Measurements from ENCODE around the gene COL4A1. TPM values are rescaled to one million over a fixed set of nuclear protein-coding genes. Genes with fewer than 3 reads are reported as not detected.

The COL4A1 gene
- total RNA-seq, 2 experiments from 2014 or later = 0.08 to 0.16 TPM

- POLR2A ChIA-PET = no interaction called here
- CTCF ChIA-PET = no interaction called here
- intact Hi-C loops (cut with DNase I, micrococcal nuclease) = loop anchor here (10.0 kb wide), 2 partner anchors 973 to 1793 kb away; no protein-coding TSS in a partner anchor
Measured at GRCh38 chr13:110118106-110118505, 188.9 kb downstream of the COL4A1 start.

GRCh38 chr13:110116072-110116487, 190.9 kb downstream of the COL4A1 start:
- H3K36me3 Mint-ChIP-seq (ENCODE audit: low read depth) = no peaks in the 10 kb centered on the region
- peaks cover 39% of the 10 kb centered on the region for H3K27me3 Mint-ChIP-seq
- peaks cover 3% of the 10 kb centered on the region for H3K4me1 ChIP-seq (ENCODE audit: insufficient read depth, low read length)
- H3K9me3 ChIP-seq (ENCODE audit: control insufficient read depth in 1 of 2, insufficient read depth in 1 of 2, low read length in 2 of 2) = peaks cover 0 to 8% of the 10 kb centered on the region in 2 experiments
- intact Hi-C loops (cut with DNase I, micrococcal nuclease) = loop anchor here (1.0 to 10.0 kb wide), 3 partner anchors 971 to 1791 kb away; no protein-coding TSS in a partner anchor
- peaks cover 16 to 28% of the 10 kb centered on the region in 2 experiments for H3K27me3 ChIP-seq (ENCODE audit: control insufficient read depth in 1 of 2, insufficient read depth in 2 of 2, low read length in 2 of 2)
- no peak for ATAC-seq (ENCODE audit: poor library complexity)
- H3K27ac Mint-ChIP-seq = no peak overlapping the region
- no peaks in the 10 kb centered on the region for H3K4me1 Mint-ChIP-seq (ENCODE audit: low read depth)
- H3K36me3 ChIP-seq (ENCODE audit: insufficient read depth, low read length) = no peaks in the 10 kb centered on the region
- no peak overlapping the region for H3K4me3 ChIP-seq (ENCODE audit: low read length)
- no peak overlapping the region for H3K27ac ChIP-seq (ENCODE audit: low read depth in 1 of 2, low read length in 2 of 2)
- no peaks in the 10 kb centered on the region for H3K9me3 Mint-ChIP-seq
- POLR2A ChIA-PET = no interaction called here
- peak in 12 of 14 experiments; percentile 8 to 64 (median 26) for DNase-seq
- H3K4me3 Mint-ChIP-seq = no peak overlapping the region
- CTCF ChIA-PET = interaction anchor here (1.3 kb wide), 1 partner anchor 1155 kb away, joined by 3 read pairs; no protein-coding TSS in a partner anchor
- TF ChIP-seq CTCF (IDR thresholded peaks at IDR 0.05) = peak; percentile 52

More at GRCh38 chr13:110118106-110118505, 188.9 kb downstream of the COL4A1 start:
- Mint-ChIP-seq H3K27me3 (peaks cover 52% of the 10 kb centered on the region), H3K9me3 (no peaks in the 10 kb centered on the region), H3K36me3 (ENCODE audit: low read depth) (no peaks in the 10 kb centered on the region), H3K4me3 (no peak overlapping the region), H3K4me1 (ENCODE audit: low read depth) (no peaks in the 10 kb centered on the region), H3K27ac (no peak overlapping the region)
- Histone ChIP-seq H3K27me3 (ENCODE audit: control insufficient read depth in 1 of 2, insufficient read depth in 2 of 2, low read length in 2 of 2) (peaks cover 16 to 28% of the 10 kb centered on the region in 2 experiments), H3K4me1 (ENCODE audit: insufficient read depth, low read length) (peaks cover 3% of the 10 kb centered on the region), H3K36me3 (ENCODE audit: insufficient read depth, low read length) (no peaks in the 10 kb centered on the region), H3K27ac (ENCODE audit: low read depth in 1 of 2, low read length in 2 of 2) (no peak overlapping the region), H3K4me3 (ENCODE audit: low read length) (no peak overlapping the region), H3K9me3 (ENCODE audit: control insufficient read depth in 1 of 2, insufficient read depth in 1 of 2, low read length in 2 of 2) (peaks cover 0 to 11% of the 10 kb centered on the region in 2 experiments)
- no peak for ATAC-seq (ENCODE audit: poor library complexity)
- TF ChIP-seq CTCF (IDR thresholded peaks at IDR 0.05) = no peak
- DNase-seq = no peak

GRCh38 chr13:110115591-110115990, 191.4 kb downstream of the COL4A1 start:
- Mint-ChIP-seq H3K9me3 (no peaks in the 10 kb centered on the region), H3K36me3 (ENCODE audit: low read depth) (no peaks in the 10 kb centered on the region), H3K27me3 (peaks cover 34% of the 10 kb centered on the region), H3K27ac (no peak overlapping the region), H3K4me3 (no peak overlapping the region), H3K4me1 (ENCODE audit: low read depth) (no peaks in the 10 kb centered on the region)
- no peak for TF ChIP-seq CTCF (IDR thresholded peaks at IDR 0.05)
- CTCF ChIA-PET = interaction anchor here (1.3 kb wide), 1 partner anchor 1154 kb away, joined by 3 read pairs; no protein-coding TSS in a partner anchor
- H3K27ac ChIP-seq (ENCODE audit: low read depth in 1 of 2, low read length in 2 of 2) = no peak overlapping the region
- no peak for DNase-seq
- H3K9me3 ChIP-seq (ENCODE audit: control insufficient read depth in 1 of 2, insufficient read depth in 1 of 2, low read length in 2 of 2) = peaks cover 0 to 8% of the 10 kb centered on the region in 2 experiments
- POLR2A ChIA-PET = no interaction called here
- H3K4me3 ChIP-seq (ENCODE audit: low read length) = no peak overlapping the region
- intact Hi-C loops (cut with DNase I, micrococcal nuclease) = loop anchor here (10.0 kb wide), 2 partner anchors 971 to 1791 kb away; no protein-coding TSS in a partner anchor
- peaks cover 3% of the 10 kb centered on the region for H3K4me1 ChIP-seq (ENCODE audit: insufficient read depth, low read length)
- H3K36me3 ChIP-seq (ENCODE audit: insufficient read depth, low read length) = no peaks in the 10 kb centered on the region
- no peak for ATAC-seq (ENCODE audit: poor library complexity)
- H3K27me3 ChIP-seq (ENCODE audit: control insufficient read depth in 1 of 2, insufficient read depth in 2 of 2, low read length in 2 of 2) = peaks cover 16 to 28% of the 10 kb centered on the region in 2 experiments

Data from CD4-positive, alpha-beta T cell (primary cell).